NCI-H510A treated with DMSO at 0.1 percent for 48 hours (cell line): ENCODE measurements around the gene DLGAP4.
"Not testable (repeated sequence)": the region's sequence is repeated elsewhere in the genome, so short reads cannot be mapped to it uniquely, and the experiment has no call there.

ENCODE experiments used
- DNase-seq: peaks from one replicate; lab custom pipeline; 2025; lab: John Stamatoyannopoulos, UW

The DLGAP4 gene

GRCh38 chr20:36355469-36356171 is 49.5 kb downstream of the DLGAP4 start:
- no peak for DNase-seq

- no peak for DNase-seq
These were observed 53.7 kb downstream of the DLGAP4 start for GRCh38 chr20:36359668-36360406.

DNA sequence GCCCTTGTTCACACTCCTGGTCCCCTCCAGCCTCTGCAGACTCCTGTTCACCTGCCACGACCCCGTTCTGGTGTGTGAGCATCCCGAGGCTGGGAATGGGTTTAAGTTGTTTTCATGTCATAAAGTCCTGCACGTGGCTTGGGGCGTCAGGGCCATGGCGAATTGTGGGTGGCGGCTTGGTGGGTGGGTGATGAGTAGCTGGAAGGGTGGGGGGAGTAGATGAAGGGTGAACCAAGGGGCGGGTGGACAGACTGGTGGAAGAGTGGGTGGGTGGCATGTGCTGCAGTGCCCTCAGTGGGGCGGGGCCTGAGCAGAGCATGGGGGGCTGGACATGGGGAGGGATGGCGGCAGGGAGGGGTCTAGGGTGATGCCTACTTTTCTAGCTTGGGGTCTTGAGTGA is 54.3 kb downstream of the DLGAP4 start:
- no peak for DNase-seq

DNA sequence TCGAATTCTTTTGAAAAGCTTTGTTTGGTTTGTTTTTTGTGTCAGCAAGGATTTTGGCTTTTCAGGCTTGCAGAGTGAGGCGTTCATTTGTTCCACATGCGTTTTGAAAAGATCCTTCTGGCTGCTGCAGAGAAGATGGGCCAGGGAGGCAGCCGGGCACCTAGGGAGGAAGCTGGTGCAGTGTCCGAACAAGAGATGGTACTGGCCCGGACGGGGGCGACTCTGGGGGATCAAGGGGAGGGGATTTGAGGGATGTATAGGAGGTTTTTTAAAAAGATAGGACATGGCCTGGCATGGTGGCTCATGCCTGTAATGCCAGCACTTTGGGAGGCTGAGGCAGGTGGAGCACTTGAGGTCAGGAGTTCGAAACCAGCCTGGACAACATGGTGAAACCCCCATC is 55.3 kb downstream of the DLGAP4 start:
- DNase-seq = no peak

DNA sequence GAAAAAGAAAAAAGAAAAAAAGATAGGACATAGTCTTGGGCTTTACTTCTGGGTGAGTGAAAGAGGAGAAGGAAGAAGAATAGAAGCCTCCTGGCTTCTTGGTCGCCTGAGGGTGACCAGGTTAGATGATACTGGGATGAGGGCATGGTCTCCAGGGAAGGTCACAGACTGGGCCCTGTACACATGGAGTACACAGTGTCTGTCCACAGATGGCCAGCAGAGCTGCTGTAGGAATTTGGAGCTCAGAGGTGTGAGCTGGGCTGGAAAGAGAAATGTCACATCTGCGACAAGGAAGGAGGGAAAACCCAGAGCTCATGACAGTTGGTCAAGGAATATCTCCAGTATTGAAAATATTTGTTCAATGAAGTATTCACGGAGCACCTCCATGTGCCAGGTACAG is 56.1 kb downstream of the DLGAP4 start:
- DNase-seq = no peak

GRCh38 chr20:36362978-36363713 is 57.0 kb downstream of the DLGAP4 start:
- DNase-seq = no peak

- DNase-seq = no peak
These were observed 58.4 kb downstream of the DLGAP4 start for GRCh38 chr20:36364506-36364905.

DNA sequence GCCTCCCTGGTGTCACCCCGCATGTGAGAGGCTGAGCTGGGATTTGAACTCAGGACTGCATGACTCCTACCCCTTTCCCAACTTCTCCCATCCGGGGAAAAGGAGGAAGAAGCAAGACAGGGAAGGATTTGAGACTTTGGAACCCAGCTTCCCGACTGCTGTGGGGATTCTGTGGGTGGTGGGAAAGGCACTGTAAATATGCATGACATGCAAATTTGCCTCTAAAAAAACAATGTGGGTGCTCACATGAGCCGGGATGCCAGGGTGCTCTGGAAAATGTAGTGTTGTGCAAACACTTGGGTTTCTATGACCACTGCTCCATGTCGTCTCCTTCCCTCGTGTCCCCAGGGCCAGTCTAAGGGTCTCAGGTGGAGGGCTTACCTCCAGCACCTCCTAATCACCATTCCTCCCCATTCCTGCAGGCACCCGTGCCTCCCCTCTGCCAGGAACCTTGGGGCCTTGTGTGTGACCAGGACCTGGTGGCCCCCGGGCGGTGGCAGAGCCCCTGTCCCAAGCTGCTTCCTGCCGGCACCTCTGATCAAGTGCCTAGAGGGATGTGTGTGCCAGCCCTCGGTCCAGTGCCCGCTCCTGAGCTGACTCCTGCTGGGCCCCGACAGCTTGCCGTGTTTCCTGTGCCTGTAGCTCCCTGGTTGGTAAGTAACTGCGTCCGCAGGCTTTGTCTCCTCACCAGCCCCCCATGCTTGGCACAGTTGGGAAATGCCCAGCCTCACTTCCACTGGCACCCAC is 60.7 kb downstream of the DLGAP4 start:
- DNase-seq = no peak

DNA sequence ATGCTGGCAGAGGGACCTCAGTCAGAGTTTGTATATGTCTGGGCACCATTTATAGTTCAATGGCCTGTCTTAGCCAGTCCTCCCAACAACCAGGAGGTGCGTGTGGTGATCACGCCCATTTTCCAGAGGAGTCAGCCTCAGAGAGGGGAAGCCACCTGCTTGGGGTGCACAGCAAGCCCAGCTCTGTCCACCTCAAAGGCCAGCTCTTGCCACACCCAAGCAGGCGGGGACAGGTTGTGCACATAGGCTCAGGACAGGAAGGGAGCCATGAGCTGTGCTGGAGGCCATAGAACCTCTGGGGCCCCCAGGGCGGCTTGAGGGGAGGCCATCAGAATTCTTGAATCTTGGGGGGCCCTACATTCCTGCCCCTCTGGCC is 61.2 kb downstream of the DLGAP4 start:
- DNase-seq = no peak

DNA sequence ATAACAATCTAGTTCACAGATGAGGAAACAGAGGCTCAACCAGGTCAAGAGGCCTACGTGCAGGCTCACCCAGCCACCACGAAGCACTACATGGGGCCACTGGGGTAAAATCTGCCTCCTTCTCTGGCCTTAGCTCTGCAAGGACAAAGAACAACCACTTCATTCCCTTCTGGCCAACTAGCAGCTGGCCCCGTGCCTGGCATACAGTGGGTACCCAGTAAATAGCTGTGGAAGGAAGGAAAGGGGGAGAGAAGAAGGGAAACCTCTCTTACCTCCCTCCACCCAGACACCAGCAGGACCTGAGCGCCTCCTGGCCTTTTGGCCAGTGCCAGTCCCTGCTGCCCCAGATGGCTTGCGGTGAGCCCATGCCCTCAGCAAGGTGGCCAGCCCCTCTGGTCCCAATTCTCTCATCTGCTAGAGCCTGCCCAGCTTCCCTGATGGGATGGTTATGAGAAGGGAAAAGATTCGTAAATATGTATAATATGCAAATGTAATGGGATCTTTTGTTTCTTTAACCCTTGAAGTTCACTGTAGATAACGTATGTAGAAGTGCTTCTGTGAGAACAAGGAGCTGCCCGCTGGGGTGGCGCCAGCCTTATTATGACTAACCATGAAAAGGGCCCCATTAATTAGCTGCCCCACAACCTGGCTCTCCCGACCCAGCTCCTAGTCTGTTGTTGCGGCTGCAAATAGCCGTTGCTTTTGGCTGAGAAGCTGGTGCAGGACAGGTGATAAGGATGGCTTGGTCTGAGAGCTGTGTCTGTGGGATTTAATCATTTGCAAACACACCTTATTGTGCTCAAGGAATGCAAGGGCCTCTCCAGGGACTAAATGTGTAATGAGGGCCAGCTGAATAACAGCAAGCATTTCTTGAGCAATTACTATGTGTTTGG is 62.0 kb downstream of the DLGAP4 start:
- DNase-seq = no peak

DNA sequence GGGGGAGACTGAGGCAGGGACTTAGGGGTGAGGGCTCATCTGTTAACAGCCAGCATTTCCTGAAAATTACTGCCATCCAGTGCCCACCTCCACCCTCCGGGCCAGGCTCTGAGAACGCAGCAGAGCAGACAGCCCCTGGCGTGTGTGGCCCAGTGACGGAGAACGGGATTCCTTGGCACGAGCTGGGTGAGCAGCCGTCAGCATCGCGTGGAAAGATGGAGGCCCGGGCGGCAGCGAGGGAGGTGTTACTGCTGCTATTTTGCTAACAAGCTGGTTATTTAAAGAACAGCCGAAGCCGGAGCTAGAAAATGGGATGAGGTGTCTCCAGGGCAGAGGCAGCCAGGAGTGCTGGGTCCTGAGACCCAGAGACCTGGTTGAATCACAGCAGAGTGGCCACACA is 62.7 kb downstream of the DLGAP4 start:
- no peak for DNase-seq

GRCh38 chr20:36369739-36370138 is 63.6 kb downstream of the DLGAP4 start:
- no peak for DNase-seq

DNA sequence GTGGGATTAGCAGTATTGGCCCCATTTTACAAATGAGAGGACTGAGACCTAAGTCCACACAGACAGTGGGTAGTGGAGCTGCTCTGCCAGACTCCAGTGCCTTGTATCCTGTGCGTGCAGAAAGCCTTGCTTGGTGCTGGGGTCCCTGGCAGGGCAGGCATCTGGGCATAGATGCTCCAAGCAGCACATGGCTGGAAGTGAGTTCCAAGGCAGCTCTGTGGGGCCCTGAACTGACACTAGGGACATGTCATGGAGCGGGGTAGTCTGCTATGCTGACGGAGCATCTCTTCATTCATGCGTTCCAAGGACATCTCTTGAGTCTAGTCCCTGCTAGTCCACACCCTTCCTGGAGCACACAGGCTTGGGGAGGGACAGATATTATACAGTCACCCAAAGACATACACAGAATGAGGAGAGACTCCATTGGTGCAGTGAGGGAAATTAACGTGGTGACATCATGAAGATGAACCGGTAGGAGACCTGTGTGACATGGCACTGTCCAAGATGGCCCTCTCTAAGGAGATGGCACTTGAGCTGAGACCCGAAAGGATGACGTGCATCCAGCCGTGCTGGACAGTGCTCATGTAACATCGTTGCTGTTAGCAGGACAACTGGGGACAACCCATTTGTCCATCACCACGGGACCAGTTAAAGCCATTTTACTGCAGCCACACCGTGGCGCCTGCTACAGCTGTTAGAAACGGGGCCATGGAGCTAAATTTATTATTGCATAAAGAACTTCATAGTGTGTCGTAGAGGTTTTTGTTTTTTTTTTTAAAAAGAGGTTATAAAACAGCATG is 65.1 kb downstream of the DLGAP4 start:
- DNase-seq = no peak

DNA sequence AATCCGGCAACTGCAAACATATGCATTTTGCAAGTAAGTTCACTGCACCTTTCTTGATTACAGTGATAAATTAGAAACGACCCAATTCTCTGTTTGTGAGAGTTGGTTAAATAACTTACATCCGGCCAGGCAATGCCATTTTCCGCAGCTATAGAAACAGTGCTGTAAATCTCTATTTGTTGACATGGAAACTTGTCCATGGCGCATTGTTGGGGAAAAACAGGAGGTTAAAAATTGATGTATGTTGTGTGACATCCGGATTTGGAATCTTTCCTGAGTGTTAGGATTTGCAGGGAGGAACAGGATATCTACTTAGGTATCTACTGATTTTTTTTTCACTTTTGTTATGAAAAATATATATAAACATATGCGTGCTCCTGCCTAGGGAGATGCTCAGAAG is 66.5 kb downstream of the DLGAP4 start:
- no peak for DNase-seq

GRCh38 chr20:36373089-36373488 is 67.0 kb downstream of the DLGAP4 start:
- DNase-seq = no peak

- DNase-seq = no peak
These were observed 68.9 kb downstream of the DLGAP4 start for GRCh38 chr20:36374995-36375394.

- DNase-seq = no peak
These were observed 71.5 kb downstream of the DLGAP4 start for GRCh38 chr20:36377348-36378326.

DNA sequence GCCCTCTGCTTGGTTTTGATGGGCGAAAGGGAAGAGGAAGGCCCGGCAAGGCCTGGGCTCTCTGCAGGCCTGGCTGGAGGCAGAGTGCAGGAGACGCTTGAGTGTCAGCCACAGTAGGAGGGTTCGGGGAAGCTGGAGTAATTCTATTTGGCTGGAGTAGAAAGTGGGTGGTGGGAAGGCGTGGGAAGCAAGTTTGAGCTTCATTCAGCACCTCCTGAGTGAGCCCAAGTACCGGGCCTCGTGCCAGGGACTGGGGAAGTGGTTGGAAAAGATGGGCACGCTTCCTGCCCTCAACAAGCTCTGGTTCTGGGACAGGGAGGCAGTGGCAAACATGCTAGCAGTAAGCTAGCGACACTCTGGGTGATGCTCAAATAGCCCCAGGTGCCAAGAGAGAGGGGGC is 72.5 kb downstream of the DLGAP4 start:
- DNase-seq = no peak

- not testable (repeated sequence) for DNase-seq
These were observed 73.8 kb downstream of the DLGAP4 start for GRCh38 chr20:36379914-36380313.
